Fibroblast of the conjunctiva (primary cell): ENCODE measurements around the gene ST3GAL3.
"Not testable (repeated sequence)": the region's sequence is repeated elsewhere in the genome, so short reads cannot be mapped to it uniquely, and the experiment has no call there.

Experiments
- DNase-seq: peaks from one replicate; pipeline ENCODE4 v3.0.0-alpha.2; 2010; ENCODE audit warnings: low read depth

The ST3GAL3 gene

GRCh38 chr1:43703836-43704235, 3.5 kb upstream of the ST3GAL3 start:
- no peak for DNase-seq

- peak; percentile 65 for DNase-seq
Observed at GRCh38 chr1:43704838-43705237, 2.5 kb upstream of the ST3GAL3 start.

- DNase-seq: no peak
Observed at GRCh38 chr1:43705334-43705733, 2.0 kb upstream of the ST3GAL3 start.

GRCh38 chr1:43705982-43706597, 1.2 kb upstream of the ST3GAL3 start:
- no peak for DNase-seq

- no peak for DNase-seq
Observed at GRCh38 chr1:43706598-43707189, 642 bp upstream of the ST3GAL3 start.

GRCh38 chr1:43708002-43708410, 670 bp downstream of the ST3GAL3 start:
- no peak for DNase-seq

- DNase-seq: no peak
Observed at GRCh38 chr1:43711049-43711448, 3.7 kb downstream of the ST3GAL3 start.

GRCh38 chr1:43711524-43712386, 4.4 kb downstream of the ST3GAL3 start:
- peak; percentile 54 for DNase-seq

GRCh38 chr1:43716559-43717281, 9.4 kb downstream of the ST3GAL3 start:
- DNase-seq: no peak

- DNase-seq: peak; percentile 46
Observed at GRCh38 chr1:43719063-43719462, 11.7 kb downstream of the ST3GAL3 start.

GRCh38 chr1:43719670-43720419, 12.5 kb downstream of the ST3GAL3 start:
- not testable (repeated sequence) for DNase-seq

- DNase-seq: no peak
Observed at GRCh38 chr1:43722810-43723209, 15.5 kb downstream of the ST3GAL3 start.

GRCh38 chr1:43729816-43730463, 22.6 kb downstream of the ST3GAL3 start:
- no peak for DNase-seq

GRCh38 chr1:43731867-43732531, 24.7 kb downstream of the ST3GAL3 start:
- no peak for DNase-seq

- no peak for DNase-seq
Observed at GRCh38 chr1:43736819-43737218, 29.5 kb downstream of the ST3GAL3 start.

- no peak for DNase-seq
Observed at GRCh38 chr1:43742026-43742425, 34.7 kb downstream of the ST3GAL3 start.

- no peak for DNase-seq
Observed at GRCh38 chr1:43743206-43743605, 35.9 kb downstream of the ST3GAL3 start.

GRCh38 chr1:43747736-43748135, 40.4 kb downstream of the ST3GAL3 start:
- DNase-seq: no peak

- DNase-seq: no peak
Observed at GRCh38 chr1:43750083-43750482, 42.7 kb downstream of the ST3GAL3 start.

GRCh38 chr1:43753422-43753821, 46.1 kb downstream of the ST3GAL3 start:
- no peak for DNase-seq

GRCh38 chr1:43754892-43755291, 47.6 kb downstream of the ST3GAL3 start:
- no peak for DNase-seq
